Measurements from ENCODE around the gene SCGB2B2. TPM values are rescaled to one million over a fixed set of nuclear protein-coding genes. Genes with fewer than 3 reads are reported as not detected.

Gene SCGB2B2
- total and polyA plus RNA-seq, 8 donors = 0.42 to 2.1 (median 0.85) TPM

GRCh38 chr19:34664168-34664567 is 12.8 kb downstream of the SCGB2B2 start:
- no peak for FAIRE-seq
- Histone ChIP-seq H3K36me3 (no peaks in the 10 kb centered on the region), H3K27me3 (no peaks in the 10 kb centered on the region), H3K4me3 (no peak overlapping the region), H3K27ac (no peak overlapping the region), H3K9me3 (no peaks in the 10 kb centered on the region), H3K4me1 (peaks cover 3 to 6% (median 4%) of the 10 kb centered on the region in 3 donors)
- TF ChIP-seq CTCF (IDR thresholded peaks at IDR 0.05) = no peak
- WGBS, 2 donors = 36 to 60% methylated on average over 3 of the region's 3 CpGs
- peak in 3 of 6 donors; percentile 26 to 70 (median 54) for DNase-seq
- peak in 2 of 4 donors; percentile 19 to 31 for ATAC-seq
- intact Hi-C loops (cut with DNase I) = no loop called here

GRCh38 chr19:34662919-34663318 is 14.0 kb downstream of the SCGB2B2 start:
- no peak overlapping the region for H3K4me3 ChIP-seq
- no peak for FAIRE-seq
- H3K27me3 ChIP-seq = no peaks in the 10 kb centered on the region
- ATAC-seq = peak in 3 of 4 donors; percentile 62 to 69 (median 68)
- TF ChIP-seq CTCF (IDR thresholded peaks at IDR 0.05) = peak in 3 of 4 donors; percentile 26 to 32 (median 30)
- intact Hi-C loops (cut with DNase I) = no loop called here
- H3K27ac ChIP-seq = no peak overlapping the region
- 37 to 52% methylated on average over 5 of the region's 5 CpGs for WGBS, 2 donors
- H3K4me1 ChIP-seq = peaks cover 3 to 6% (median 4%) of the 10 kb centered on the region in 3 donors
- no peaks in the 10 kb centered on the region for H3K36me3 ChIP-seq
- no peaks in the 10 kb centered on the region for H3K9me3 ChIP-seq
- DNase-seq = peak in 1 of 6 donors; percentile 23

- peak; percentile 82 to 91 (median 88) for ATAC-seq
Observed at GRCh38 chr19:34661357-34661756, 15.6 kb downstream of the SCGB2B2 start.

GRCh38 chr19:34655651-34656050 is 21.3 kb downstream of the SCGB2B2 start:
- 38 to 54% methylated on average over 2 of the region's 2 CpGs for WGBS, 2 donors
- intact Hi-C loops (cut with DNase I) = no loop called here
- H3K9me3 ChIP-seq = no peaks in the 10 kb centered on the region
- DNase-seq (no peak), FAIRE-seq (no peak), ATAC-seq (peak in 2 of 4 donors; percentile 54 to 58)
- no peak overlapping the region for H3K27ac ChIP-seq
- H3K36me3 ChIP-seq = no peaks in the 10 kb centered on the region
- H3K4me1 ChIP-seq = peaks cover 0 to 5% (median 0%) of the 10 kb centered on the region in 3 donors
- no peak for TF ChIP-seq CTCF (IDR thresholded peaks at IDR 0.05)
- H3K27me3 ChIP-seq = no peaks in the 10 kb centered on the region
- H3K4me3 ChIP-seq = no peak overlapping the region

More at GRCh38 chr19:34661357-34661756, 15.6 kb downstream of the SCGB2B2 start:
- Histone ChIP-seq H3K36me3 (no peaks in the 10 kb centered on the region), H3K27ac (no peak overlapping the region), H3K4me1 (peaks cover 0 to 6% (median 4%) of the 10 kb centered on the region in 3 donors), H3K4me3 (no peak overlapping the region), H3K9me3 (no peaks in the 10 kb centered on the region), H3K27me3 (no peaks in the 10 kb centered on the region)
- DNase-seq = peak in 2 of 6 donors; percentile 36 to 45
- TF ChIP-seq CTCF (IDR thresholded peaks at IDR 0.05) = no peak
- intact Hi-C loops (cut with DNase I) = no loop called here
- WGBS, 2 donors = 48 to 53% methylated on average over 3 of the region's 3 CpGs
- no peak for FAIRE-seq

- Histone ChIP-seq H3K27me3 (no peaks in the 10 kb centered on the region), H3K36me3 (no peaks in the 10 kb centered on the region), H3K27ac (no peak overlapping the region), H3K4me3 (no peak overlapping the region), H3K9me3 (no peaks in the 10 kb centered on the region), H3K4me1 (peaks cover 0 to 5% (median 0%) of the 10 kb centered on the region in 3 donors)
- DNase-seq = no peak
- peak in 2 of 4 donors; percentile 18 to 43 for ATAC-seq
- intact Hi-C loops (cut with DNase I) = no loop called here
- FAIRE-seq = no peak
- TF ChIP-seq CTCF (IDR thresholded peaks at IDR 0.05) = no peak
- 13 to 20% methylated on average over 2 of the region's 2 CpGs for WGBS, 2 donors
Observed at GRCh38 chr19:34654796-34655195, 22.2 kb downstream of the SCGB2B2 start.

Data from pancreas (tissue), 10 donors.